Keratinocyte (primary cell): ENCODE results near the gene OXCT1. TPM values are rescaled to one million over a fixed set of nuclear protein-coding genes. Genes with fewer than 3 reads are reported as not detected.

Source experiments
- DNase-seq: peaks from one replicate; pipeline ENCODE4 v3.0.0-alpha.2; 2011; ENCODE audit warnings: low read depth, missing footprints, low spot score
- FAIRE-seq: peaks from 2 replicates; lab custom pipeline; 2011; peaks lifted over from hg19 to GRCh38; lab: Jason Lieb, UNC
- H2AFZ ChIP-seq: 2 replicates; pipeline ENCODE4 v1.6.0; 2012; ENCODE audit warnings: low read length, control low read depth, inconsistent platforms; ENCODE audit not compliant: control insufficient read depth
- H3K27ac ChIP-seq: 2 replicates; pipeline ENCODE4 v1.5.1; 2011; ENCODE audit warnings: low read length; ENCODE audit not compliant: control insufficient read depth, insufficient read depth
- H3K27me3 ChIP-seq: 3 replicates; pipeline ENCODE4 v1.6.0; 2011; ENCODE audit warnings: low read length; ENCODE audit not compliant: control insufficient read depth, insufficient read depth; ENCODE audit errors: extremely low read depth
- H3K36me3 ChIP-seq, 2 experiments: 2 replicates in 1 of 2; 3 replicates in 1 of 2; pipeline ENCODE4 v1.5.1; 2011; ENCODE audit warnings: low read length in 2 of 2, mild to moderate bottlenecking in 1 of 2; ENCODE audit not compliant: control insufficient read depth in 2 of 2, insufficient read depth in 2 of 2; ENCODE audit errors: extremely low read depth in 1 of 2
- H3K4me1 ChIP-seq: 3 replicates; pipeline ENCODE4 v1.5.1; 2011; ENCODE audit warnings: low read length; ENCODE audit not compliant: control insufficient read depth, insufficient read depth; ENCODE audit errors: extremely low read depth
- H3K4me2 ChIP-seq: 3 replicates; pipeline ENCODE4 v1.6.0; 2011; ENCODE audit warnings: low read depth, low read length; ENCODE audit not compliant: control insufficient read depth, insufficient read depth; ENCODE audit errors: extremely low read depth
- H3K4me3 ChIP-seq, 3 experiments: fragments of 200-600 bp in 1 of 3; sonication (generic) in 1 of 3; 2 replicates in 2 of 3; 3 replicates in 1 of 3; pipeline ENCODE4 v1.5.1; 2011 to 2016; ENCODE audit warnings: low read length in 3 of 3, mild to moderate bottlenecking in 3 of 3, control low read depth in 2 of 3, inconsistent platforms in 1 of 3, low read depth in 1 of 3, mixed read lengths in 1 of 3, mixed run types in 1 of 3, moderate library complexity in 1 of 3; ENCODE audit not compliant: control insufficient read depth in 2 of 3, insufficient read depth in 2 of 3; ENCODE audit errors: extremely low read depth in 1 of 3
- H3K79me2 ChIP-seq: 2 replicates; pipeline ENCODE4 v1.6.0; 2012; ENCODE audit warnings: low read length; ENCODE audit not compliant: control insufficient read depth, insufficient read depth
- H3K9ac ChIP-seq: 3 replicates; pipeline ENCODE4 v1.6.0; 2011; ENCODE audit warnings: low read length; ENCODE audit not compliant: control insufficient read depth, insufficient read depth; ENCODE audit errors: extremely low read depth
- H3K9me1 ChIP-seq: 3 replicates; pipeline ENCODE4 v1.6.0; 2011; ENCODE audit warnings: low read length; ENCODE audit not compliant: control insufficient read depth, insufficient read depth; ENCODE audit errors: extremely low read depth
- H3K9me3 ChIP-seq: 2 replicates; pipeline ENCODE4 v1.5.1; 2012; ENCODE audit warnings: low read depth, low read length; ENCODE audit not compliant: control insufficient read depth
- H4K20me1 ChIP-seq: 3 replicates; pipeline ENCODE4 v1.6.0; 2011; ENCODE audit warnings: low read length; ENCODE audit not compliant: control insufficient read depth, insufficient read depth; ENCODE audit errors: extremely low read depth
- CTCF ChIP-seq, 3 experiments: IDR thresholded peaks in 1 of 3; conservative IDR thresholded peaks in 1 of 3; optimal IDR thresholded peaks in 1 of 3; 2 replicates in 2 of 3; 3 replicates in 1 of 3; pipeline versions ENCODE3 to v1.5.1; 2011; ENCODE audit warnings: low read length in 3 of 3, mild to moderate bottlenecking in 3 of 3, moderate library complexity in 2 of 3, control low read depth in 1 of 3, inconsistent platforms in 1 of 3; ENCODE audit not compliant: insufficient read depth in 2 of 3; ENCODE audit errors: extremely low read depth in 1 of 3
- EZH2 ChIP-seq: IDR thresholded peaks from one replicate; pipeline ENCODE4 v1.6.1; 2012; ENCODE audit warnings: inconsistent platforms, mild to moderate bottlenecking, low read length, moderate library complexity
- dilution Hi-C: fragments of 300-500 bp; cut with MboI; formaldehyde crosslinking; loops from one replicate; pipeline ENCODE4 v1.7.0; 2020; ENCODE audit warnings: low sequenced_read_pairs; ENCODE audit not compliant: extremely low pct_ligation_motif_present
- polyA plus RNA-seq, 5 experiments: library from polyadenylated mRNA; depleted of rRNA in 3 of 5; stranded (reverse) in 3 of 5; stranded (forward) in 1 of 5; unstranded in 1 of 5; fragments of >200 nt; gene quantifications; 1 replicate in 1 of 5; 2 replicates in 3 of 5; 3 replicates in 1 of 5; pipeline versions ENCODE4 v1.2.1 to v1.2.3, GENCODE V29; 2011 to 2012; ENCODE audit warnings: missing spikeins in 2 of 5, low read depth in 1 of 5, low replicate concordance in 1 of 5

OXCT1 gene
- polyA plus RNA-seq, 1 donor (not counting 4 experiments of a cell fraction or from before 2014, with no cell fraction given): 34.0 TPM

- Histone ChIP-seq H3K9ac (no peak overlapping the region), H3K9me1 (no peaks in the 10 kb centered on the region), H2AFZ (no peak overlapping the region), H3K79me2 (peaks cover 10% of the 10 kb centered on the region), H4K20me1 (no peaks in the 10 kb centered on the region), H3K36me3 (peaks cover 2 to 16% of the 10 kb centered on the region in 2 experiments), H3K27me3 (no peaks in the 10 kb centered on the region), H3K4me2 (no peak overlapping the region), H3K4me1 (peaks cover 5% of the 10 kb centered on the region), H3K9me3 (no peaks in the 10 kb centered on the region), H3K27ac (no peak overlapping the region), H3K4me3 (no peak overlapping the region)
- dilution Hi-C loops: no loop called here
- TF ChIP-seq CTCF (optimal IDR thresholded peaks at IDR 0.05 in 1 of 3, IDR thresholded peaks at IDR 0.05 in 1 of 3, conservative IDR thresholded peaks at IDR 0.05 in 1 of 3; ENCODE audit: extremely low read depth in 1 of 3, insufficient read depth in 2 of 3, low read length in 3 of 3) (no peak), EZH2 (no peak)
- no peak for FAIRE-seq
- DNase-seq: no peak
These were observed 11.3 kb downstream of the OXCT1 start for GRCh38 chr5:41858890-41859289.

GRCh38 chr5:41857989-41858388 is 12.2 kb downstream of the OXCT1 start:
- Histone ChIP-seq H2AFZ (no peak overlapping the region), H3K9me1 (no peaks in the 10 kb centered on the region), H3K4me3 (no peak overlapping the region), H3K36me3 (peaks cover 5 to 16% of the 10 kb centered on the region in 2 experiments), H3K27me3 (no peaks in the 10 kb centered on the region), H3K9ac (no peak overlapping the region), H3K4me1 (no peaks in the 10 kb centered on the region), H3K79me2 (peaks cover 3% of the 10 kb centered on the region), H3K9me3 (no peaks in the 10 kb centered on the region), H4K20me1 (no peaks in the 10 kb centered on the region), H3K4me2 (no peak overlapping the region), H3K27ac (no peak overlapping the region)
- TF ChIP-seq EZH2 (no peak), CTCF (optimal IDR thresholded peaks at IDR 0.05 in 1 of 3, IDR thresholded peaks at IDR 0.05 in 1 of 3, conservative IDR thresholded peaks at IDR 0.05 in 1 of 3; ENCODE audit: extremely low read depth in 1 of 3, insufficient read depth in 2 of 3, low read length in 3 of 3) (no peak)
- DNase-seq (no peak), FAIRE-seq (no peak)
- dilution Hi-C loops: no loop called here
